Activated CD8-positive, alpha-beta memory T cell treated with anti-CD3 and anti-CD28 coated beads, Interleukin-2, amount 50 U/mL, for 4 hours (primary cell): ENCODE results near the gene TGOLN2.
A peak's percentile ranks its signal among the peaks of the same experiment; 100 is the strongest.
"Not testable (repeated sequence)": the region's sequence is repeated elsewhere in the genome, so short reads cannot be mapped to it uniquely, and the experiment has no call there.

Experiments used
- DNase-seq: peaks from one replicate; pipeline ENCODE4 v3.0.0-alpha.2; 2020

TGOLN2 gene

DNA sequence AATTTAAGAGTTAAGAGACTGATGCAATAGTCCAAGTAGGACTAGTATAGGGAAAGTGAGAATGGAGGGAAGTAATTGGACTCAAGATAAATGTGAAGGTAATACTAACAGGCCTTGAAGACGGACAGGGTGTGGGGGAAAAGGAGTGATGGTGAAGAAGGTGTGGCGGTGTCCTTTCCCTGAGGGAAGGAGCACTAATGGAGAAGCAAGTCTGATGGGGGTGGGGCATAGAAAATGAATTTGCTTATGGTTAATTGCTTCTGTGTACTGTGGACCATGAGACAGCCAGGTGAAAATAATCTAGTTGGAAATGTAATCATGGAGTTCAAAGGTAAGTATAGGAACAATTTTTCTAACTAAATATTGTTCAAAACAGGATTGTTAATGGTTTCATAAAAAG lies 7.1 kb upstream of the TGOLN2 start:
- DNase-seq: no peak

GRCh38 chr2:85333877-85334276 lies 6.1 kb upstream of the TGOLN2 start:
- DNase-seq: not testable (repeated sequence)

DNA sequence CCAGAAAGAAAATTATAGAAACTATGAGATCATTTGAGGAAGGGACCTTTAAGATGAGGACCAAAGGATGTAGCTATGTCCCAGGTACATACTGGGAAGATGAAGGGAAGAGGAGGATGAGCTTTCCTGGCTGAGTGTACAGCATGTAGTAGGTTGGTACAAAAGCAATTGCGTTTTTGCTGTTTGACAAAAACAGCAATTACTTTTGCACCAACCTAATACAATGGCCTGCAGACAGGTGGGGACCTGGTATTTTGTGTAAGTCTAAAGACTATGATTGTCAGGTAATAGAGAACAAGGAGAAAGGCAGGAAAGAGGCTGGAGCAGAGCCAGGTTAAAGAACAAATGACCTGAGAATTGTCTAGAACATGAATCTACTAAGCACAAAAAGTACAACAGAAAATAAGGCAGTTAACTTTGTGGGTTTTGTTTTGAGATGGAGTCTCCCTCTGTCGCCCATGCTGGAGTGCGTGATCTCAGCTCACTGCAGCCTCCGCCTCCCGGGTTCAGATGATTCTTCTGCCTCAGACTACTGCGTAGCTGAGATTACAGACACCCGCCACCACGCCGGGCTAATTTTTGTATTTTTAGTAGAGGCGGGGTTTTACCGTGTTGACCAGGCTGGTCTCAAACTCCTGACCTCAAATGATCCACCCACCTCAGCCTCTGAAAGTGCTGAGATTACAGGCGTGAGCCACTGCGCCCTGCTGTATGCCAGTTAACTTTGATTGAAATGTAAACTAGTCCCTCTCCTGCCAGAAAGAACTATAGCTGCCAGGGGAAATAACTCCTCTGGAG lies 3.2 kb upstream of the TGOLN2 start:
- no peak for DNase-seq

- not testable (repeated sequence) for DNase-seq
Observed at GRCh38 chr2:85329701-85330100, 1.9 kb upstream of the TGOLN2 start.

DNA sequence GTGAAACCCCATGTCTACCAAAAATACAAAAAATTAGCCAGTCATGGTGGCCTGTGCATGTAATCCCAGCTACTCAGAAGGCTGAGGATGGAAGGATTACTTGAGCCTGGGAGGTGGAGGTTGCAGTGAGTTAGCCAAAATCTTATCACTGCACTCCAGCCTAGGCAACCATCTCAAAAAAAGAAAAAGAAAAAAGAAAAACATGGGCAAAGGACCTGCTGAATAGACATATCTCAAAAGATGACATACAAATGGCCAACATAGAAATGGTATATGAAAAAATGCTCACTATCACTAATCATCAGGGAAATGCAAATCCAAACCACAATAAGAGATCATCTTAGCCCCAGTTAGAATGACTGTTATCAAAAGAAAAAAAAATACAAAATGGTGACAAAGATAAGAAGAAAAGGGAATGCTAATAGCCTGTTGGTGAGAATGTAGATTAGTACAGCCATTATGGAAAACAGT lies 1.4 kb upstream of the TGOLN2 start:
- DNase-seq: no peak

- peak; percentile 48 for DNase-seq
Observed at GRCh38 chr2:85327160-85327821, 498 bp downstream of the TGOLN2 start.

DNA sequence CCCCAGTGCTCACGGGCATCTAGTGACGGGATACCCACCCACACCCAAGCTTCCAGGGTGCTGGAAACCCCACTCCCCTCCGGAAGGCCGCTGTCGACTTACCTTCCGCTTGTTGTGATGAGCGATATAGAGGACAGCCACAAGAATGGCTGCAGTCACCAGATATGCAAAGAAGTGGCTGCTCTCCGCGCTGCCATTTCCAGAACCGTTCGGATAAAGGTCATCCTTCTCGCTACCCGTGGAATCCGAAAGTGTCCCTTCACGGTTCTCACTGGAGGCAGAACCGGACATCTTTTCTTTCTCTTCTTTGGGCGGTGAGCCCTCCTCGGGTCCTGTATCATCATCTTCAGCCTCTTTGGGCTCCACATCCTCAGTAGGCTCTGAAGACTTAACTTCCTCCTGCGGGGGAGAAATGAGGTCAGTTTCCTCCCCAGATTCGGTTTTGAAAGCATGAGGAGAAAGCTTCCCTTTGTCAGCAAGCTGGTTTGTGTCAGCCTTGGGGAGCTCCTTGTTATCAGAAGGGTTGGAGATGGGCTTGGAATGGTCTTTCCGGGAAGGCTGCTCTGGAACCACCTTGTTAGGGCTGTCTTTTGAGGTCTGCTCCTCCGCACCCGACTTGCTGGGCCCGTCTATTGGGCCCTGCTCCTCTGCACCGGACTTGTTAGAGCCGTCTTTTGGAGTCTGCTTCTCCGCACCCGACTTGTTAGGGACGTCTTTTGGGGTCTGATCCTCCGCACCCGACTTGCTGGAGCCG lies 1.2 kb downstream of the TGOLN2 start:
- peak; percentile 39 for DNase-seq

DNA sequence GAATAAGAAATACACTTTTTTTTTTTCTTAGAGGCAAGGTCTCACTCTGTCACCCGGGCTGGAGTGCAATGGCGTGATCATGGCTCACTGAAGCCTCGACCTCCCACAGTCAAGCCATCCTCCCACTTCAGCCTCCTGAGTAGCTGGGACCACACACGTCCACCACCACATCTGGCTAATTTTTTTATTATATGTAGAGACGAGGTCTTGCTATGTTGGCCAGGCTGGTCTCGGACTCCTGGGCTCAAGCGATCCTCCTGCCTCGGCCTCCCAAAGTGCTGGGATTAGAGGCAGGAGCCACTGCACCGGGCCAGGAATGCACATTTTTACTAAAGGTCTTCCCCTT lies 2.4 kb downstream of the TGOLN2 start:
- DNase-seq: no peak

- no peak for DNase-seq
Observed at GRCh38 chr2:85324639-85325465, 2.9 kb downstream of the TGOLN2 start.

- not testable (repeated sequence) for DNase-seq
Observed at GRCh38 chr2:85323988-85324367, 3.8 kb downstream of the TGOLN2 start.

DNA sequence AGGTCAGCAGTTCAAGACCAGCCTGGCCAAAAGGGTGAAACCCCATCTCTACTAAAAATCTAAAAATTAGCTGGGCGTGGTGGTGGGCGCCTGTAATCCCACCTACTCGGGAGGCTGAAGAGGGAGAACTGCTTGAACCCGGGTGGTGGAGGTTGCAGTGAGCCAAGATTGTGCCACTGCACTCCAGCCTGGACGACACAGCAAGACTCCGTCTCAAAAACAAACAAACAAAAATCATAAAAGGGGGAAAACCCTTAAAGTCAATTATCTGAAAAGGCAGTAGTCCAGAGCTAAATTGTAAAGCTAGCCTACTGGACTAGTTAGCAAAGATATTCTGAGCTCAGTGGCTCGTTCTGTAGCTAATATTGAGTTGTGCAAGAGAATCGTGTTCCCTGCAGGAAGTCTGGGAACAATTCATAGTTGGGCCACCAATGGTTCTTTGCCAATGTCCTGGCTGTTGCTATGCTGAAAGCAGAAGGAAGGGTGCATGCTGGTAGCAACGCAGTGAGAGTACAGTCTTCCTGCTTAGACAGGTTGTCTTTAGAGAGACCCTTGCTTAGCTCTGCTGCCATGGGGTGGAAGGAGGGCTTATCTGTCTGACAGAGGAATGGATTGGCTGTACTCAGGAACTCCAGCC lies 4.3 kb downstream of the TGOLN2 start:
- DNase-seq: no peak

GRCh38 chr2:85319796-85320195 lies 8.0 kb downstream of the TGOLN2 start:
- DNase-seq: no peak

- no peak for DNase-seq
Observed at GRCh38 chr2:85318222-85319074, 9.3 kb downstream of the TGOLN2 start.

GRCh38 chr2:85315921-85316320 lies 11.9 kb downstream of the TGOLN2 start:
- DNase-seq: not testable (repeated sequence)

DNA sequence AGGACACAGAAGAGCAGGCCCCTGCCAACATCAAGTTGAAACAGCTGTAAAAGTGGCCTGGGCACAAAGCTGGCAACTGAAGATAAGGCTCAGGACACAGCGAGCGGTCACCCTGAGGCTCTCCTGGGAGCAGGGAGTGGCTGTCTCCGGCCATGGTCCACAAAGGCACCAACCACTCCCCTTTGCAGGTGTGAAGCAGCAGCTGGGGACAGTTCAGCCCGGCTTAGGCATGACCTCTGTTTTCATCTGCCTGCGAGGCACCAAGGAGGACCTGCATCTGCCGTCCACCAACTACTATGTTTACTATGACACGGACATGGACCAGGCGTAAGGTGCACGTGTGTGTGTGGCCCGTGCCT lies 12.9 kb downstream of the TGOLN2 start:
- DNase-seq: no peak

DNA sequence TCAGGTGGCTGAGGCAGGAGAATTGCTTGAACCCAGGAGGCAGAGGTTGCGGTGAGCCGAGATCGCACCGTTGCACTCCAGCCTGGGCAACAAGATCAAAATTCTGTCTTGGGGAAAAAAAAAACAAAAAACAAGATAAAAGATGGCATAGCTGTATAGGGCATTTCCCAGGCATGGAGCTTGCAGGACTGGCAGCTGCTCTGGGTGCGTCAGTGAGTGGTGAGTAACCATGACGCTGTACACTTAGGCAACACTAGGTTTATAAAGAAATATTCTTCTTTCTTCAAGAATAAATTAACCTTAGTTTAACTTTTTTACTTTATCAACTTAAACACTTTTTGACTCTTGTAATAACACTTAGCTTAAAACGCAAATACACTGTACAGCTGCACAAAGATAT lies 15.4 kb downstream of the TGOLN2 start:
- no peak for DNase-seq

DNA sequence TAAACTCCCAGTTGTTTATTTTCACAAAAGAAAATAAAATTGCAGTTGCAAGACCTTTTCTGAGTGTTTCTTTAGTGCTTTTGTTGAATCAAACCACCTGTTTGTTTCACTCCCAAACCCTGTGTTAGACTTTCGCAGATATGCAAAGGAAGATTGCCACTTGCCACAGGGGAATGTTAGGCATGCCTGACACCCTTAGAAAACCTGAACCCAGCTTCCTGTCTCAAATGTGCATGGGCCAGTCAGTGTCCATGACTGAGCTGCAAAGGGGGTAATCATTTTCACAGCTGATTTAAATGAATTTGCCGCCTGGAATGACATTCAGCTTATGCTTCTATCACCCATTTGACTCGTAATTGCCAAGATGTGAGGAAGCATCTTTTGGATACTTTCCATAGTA lies 17.5 kb downstream of the TGOLN2 start:
- DNase-seq: no peak

DNA sequence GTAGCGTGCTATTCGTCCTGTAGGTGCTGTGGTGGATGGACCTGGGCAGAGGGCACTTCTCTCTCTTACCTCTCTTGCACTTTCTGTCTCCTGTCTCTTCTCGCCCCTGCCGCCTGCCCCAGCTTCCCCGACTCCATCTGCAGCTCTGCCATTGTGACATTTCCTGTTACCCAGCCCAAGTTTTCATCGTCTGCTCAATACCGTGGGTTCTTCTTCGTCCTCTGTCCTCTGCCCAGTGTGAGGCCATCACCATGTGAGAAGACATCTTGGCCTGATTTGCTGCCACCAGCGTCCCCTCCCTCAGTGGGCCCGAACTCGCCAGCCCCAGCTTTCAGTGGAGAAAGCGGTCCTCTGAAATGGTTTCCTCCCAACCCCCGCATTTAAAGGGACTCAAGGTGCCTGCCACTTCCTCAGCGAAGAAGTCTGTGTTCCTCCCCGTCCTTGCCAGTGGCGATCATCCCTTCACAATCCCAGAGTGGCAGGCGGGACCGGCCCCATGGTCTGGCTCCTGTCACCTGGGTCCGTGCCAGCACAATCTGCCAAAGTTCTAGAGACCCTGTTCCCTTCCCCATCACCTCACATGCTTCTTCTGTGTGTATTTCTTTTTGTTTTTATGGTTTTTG lies 18.0 kb downstream of the TGOLN2 start:
- no peak for DNase-seq

DNA sequence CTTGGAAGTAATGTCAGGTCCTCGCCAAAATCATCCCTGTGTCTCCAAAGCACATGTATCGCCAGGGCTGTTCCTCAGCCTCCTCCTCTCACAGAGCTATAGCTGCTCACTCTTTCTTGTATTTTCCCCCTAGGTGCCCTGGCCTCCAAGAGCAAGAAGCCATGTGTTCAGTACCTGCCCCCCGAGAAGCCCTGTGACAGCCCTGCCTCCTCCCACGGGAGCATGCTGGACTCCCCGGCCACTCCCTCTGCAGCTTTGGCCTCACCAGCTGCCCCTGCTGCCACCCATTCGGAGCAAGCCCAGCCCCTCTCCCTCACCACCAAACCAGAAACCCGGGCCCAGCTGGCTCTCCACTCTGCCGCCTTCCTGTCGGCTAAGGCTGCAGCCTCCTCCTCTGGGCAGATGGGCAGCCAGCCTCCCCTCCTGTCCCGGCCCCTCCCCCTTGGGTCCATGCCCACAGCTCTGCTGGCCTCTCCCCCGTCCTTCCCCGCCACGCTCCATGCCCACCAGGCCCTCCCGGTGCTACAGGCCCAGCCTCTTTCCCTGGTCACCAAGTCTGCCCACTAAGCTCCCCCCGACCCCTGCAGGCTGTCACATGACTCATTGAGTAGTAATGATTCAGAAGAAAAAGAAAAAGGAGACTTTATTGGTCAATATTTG lies 18.8 kb downstream of the TGOLN2 start:
- DNase-seq: no peak

GRCh38 chr2:85308201-85308600 lies 19.6 kb downstream of the TGOLN2 start:
- DNase-seq: no peak

- no peak for DNase-seq
Observed at GRCh38 chr2:85307527-85307897, 20.3 kb downstream of the TGOLN2 start.
